K562 (cell line): Measurements from ENCODE around the gene IL17RC. TPM values are rescaled to one million over a fixed set of nuclear protein-coding genes. Genes with fewer than 3 reads are reported as not detected.

Experiments used
- AFF1 ChIP-seq, 2 experiments: fragments of 450-650 bp; IDR thresholded peaks; 2 replicates each; pipeline ENCODE4 v1.6.1; 2018; ENCODE audit warnings: mild to moderate bottlenecking in 2 of 2, low read depth in 1 of 2; ENCODE audit not compliant: partially characterized antibody in 2 of 2
- EP400 ChIP-seq: fragments of 450-650 bp; IDR thresholded peaks from 2 replicates; pipeline ENCODE4 v1.6.1; 2017; ENCODE audit warnings: antibody characterized with exemption, mild to moderate bottlenecking, moderate library complexity
- HBP1 ChIP-seq: fragments of 450-650 bp; formaldehyde crosslinking; IDR thresholded peaks from 2 replicates; pipeline ENCODE4 v1.4.0; 2022; ENCODE audit warnings: missing genetic modification characterization
- HINFP ChIP-seq: fragments of 450-650 bp; conservative IDR thresholded peaks from 2 replicates; pipeline ENCODE4 v1.6.1; 2016; ENCODE audit warnings: missing genetic modification characterization, low read depth, mild to moderate bottlenecking, control low read depth, missing compliant biosample characterization
- MBD2 ChIP-seq: sonication (generic); IDR thresholded peaks from 2 replicates; pipeline ENCODE4 v1.6.1; 2016; ENCODE audit warnings: low read depth, borderline replicate concordance
- NFYB ChIP-seq: IDR thresholded peaks from 2 replicates; pipeline ENCODE4 v1.6.1; 2011; ENCODE audit warnings: mild to moderate bottlenecking, moderate library complexity; ENCODE audit not compliant: insufficient read length; ENCODE audit errors: extremely low read depth
- RBM22 ChIP-seq: fragments of 200-400 bp; formaldehyde crosslinking; IDR thresholded peaks from 2 replicates; pipeline ENCODE4 v1.6.1; 2018; ENCODE audit warnings: low read length, low read depth; ENCODE audit not compliant: poor library complexity, severe bottlenecking
- REST ChIP-seq, 2 experiments: fragments of 450-650 bp; formaldehyde crosslinking in 1 of 2; IDR thresholded peaks; 2 replicates each; pipeline versions ENCODE4 v1.4.0 to v1.6.1; 2014 to 2020; ENCODE audit warnings: mild to moderate bottlenecking in 2 of 2, borderline replicate concordance in 1 of 2, low read depth in 1 of 2
- STAT5A ChIP-seq: IDR thresholded peaks from 2 replicates; pipeline ENCODE4 v1.6.1; 2012; ENCODE audit warnings: low read length, inconsistent platforms, borderline replicate concordance
- ZNF224 ChIP-seq: sonication (generic); formaldehyde crosslinking; IDR thresholded peaks from 2 replicates; pipeline ENCODE4 v1.8.0; 2022; ENCODE audit warnings: mild to moderate bottlenecking, missing genetic modification reagents
- ZNF764 ChIP-seq: fragments of 250-450 bp; sonication (Bioruptor Pico); IDR thresholded peaks from 2 replicates; pipeline ENCODE4 v1.4.0; 2020; ENCODE audit warnings: low read depth, mild to moderate bottlenecking, moderate library complexity
- polyA plus RNA-seq, 8 experiments: library from polyadenylated mRNA; depleted of rRNA in 4 of 8; stranded (reverse) in 5 of 8; unstranded in 3 of 8; fragments of >200 nt; fragmentation: Nextera tagmentation in 2 of 8; fragmentation: Illumina TruSeq in 1 of 8; extraction: Ambion mirVana in 2 of 8; extraction: Trizol in 1 of 8; gene quantifications; 2 replicates each; pipeline versions ENCODE4 v1.2.1 to v1.2.3, GENCODE V29; 2011 to 2014; ENCODE audit warnings: inconsistent platforms in 1 of 8, missing spikeins in 1 of 8
- total RNA-seq, 7 experiments: library from RNA; depleted of rRNA in 6 of 7; stranded (reverse); fragments of >200 nt in 6 of 7; fragmentation: Illumina TruSeq in 2 of 7; extraction: Trizol in 2 of 7; gene quantifications; 2 replicates each; pipeline versions ENCODE4 v1.2.1 to v1.2.3, GENCODE V29; 2011 to 2021; ENCODE audit warnings: low replicate concordance in 1 of 7

IL17RC gene
- total and polyA plus RNA-seq, 9 of the 15 experiments (the other 6 are each of a cell fraction or from before 2014, with no cell fraction given) = 0.15 to 11.4 (median 7.1) TPM; not detected in 1

GRCh38 chr3:9933561-9934234 lies 16.8 kb downstream of the IL17RC start, which contains the start of gene CRELD1 (continued):
- TF ChIP-seq HINFP (tag) = no peak
- TF ChIP-seq RBM22 = peak; percentile 15
- peak; percentile 57; the same call in 1 of the 2 replicates for TF ChIP-seq MBD2
- TF ChIP-seq ZNF224 (CRISPR knock-in tag) = no peak
- peak; percentile 93 for TF ChIP-seq EP400
- TF ChIP-seq NFYB = peak; percentile 71
- no peak for TF ChIP-seq STAT5A
- TF ChIP-seq ZNF764 (CRISPR knock-in tag) = no peak
- no peak for TF ChIP-seq AFF1 (IDR thresholded peaks at IDR 0.05; ENCODE audit: low read depth in 1 of 2, partially characterized antibody in 2 of 2)
- no peak for TF ChIP-seq REST (IDR thresholded peaks at IDR 0.05; ENCODE audit: borderline replicate concordance)
- TF ChIP-seq REST (CRISPR knock-in tag; IDR thresholded peaks at IDR 0.05; ENCODE audit: low read depth) = no peak
- TF ChIP-seq HBP1 (CRISPR knock-in tag) = no peak
